Tibial nerve (tissue), 4 donors: ENCODE data around the gene DRICH1. TPM values are rescaled to one million over a fixed set of nuclear protein-coding genes. Genes with fewer than 3 reads are reported as not detected.

Experiments
- DNase-seq, 2 donors: peaks; one replicate each; pipeline ENCODE4 v3.0.0-alpha.2; 2019; ENCODE audit warnings: low spot score in 2 of 2
- H3K27ac ChIP-seq, 4 donors: fragments of 200-600 bp; sonication (generic) in 3 of 4; one replicate each; pipeline ENCODE4 v1.5.1; 2017 to 2019; ENCODE audit warnings: mild to moderate bottlenecking in 1 of 4
- H3K27me3 ChIP-seq, 2 donors: fragments of 200-600 bp; sonication (generic) in 1 of 2; one replicate each; pipeline versions ENCODE4 v1.5.1 to v1.6.0; 2017 to 2019
- H3K36me3 ChIP-seq, 3 donors: fragments of 200-600 bp; sonication (generic); one replicate each; pipeline ENCODE4 v1.5.1; 2018 to 2019
- H3K4me1 ChIP-seq, 4 donors: fragments of 200-600 bp; sonication (generic) in 3 of 4; one replicate each; pipeline ENCODE4 v1.5.1; 2017 to 2019
- H3K4me3 ChIP-seq, 4 donors: fragments of 200-600 bp; sonication (generic) in 3 of 4; one replicate each; pipeline ENCODE4 v1.5.1; 2017 to 2019; ENCODE audit warnings: mild to moderate bottlenecking in 1 of 4, moderate library complexity in 1 of 4
- H3K9me3 ChIP-seq, 4 donors: fragments of 200-600 bp; sonication (generic) in 3 of 4; one replicate each; pipeline ENCODE4 v1.5.1; 2017 to 2019
- CTCF ChIP-seq, 5 experiments: fragments of 200-600 bp in 3 of 5; fragments of 450-650 bp in 2 of 5; sonication (generic) in 3 of 5; IDR thresholded peaks; one replicate each; pipeline ENCODE4 v1.5.1; 2016 to 2019; ENCODE audit warnings: antibody characterized with exemption in 5 of 5, mild to moderate bottlenecking in 3 of 5, moderate library complexity in 2 of 5
- EP300 ChIP-seq, 2 donors: sonication (generic); formaldehyde crosslinking; IDR thresholded peaks; one replicate each; pipeline ENCODE4 v1.6.1; 2017; ENCODE audit warnings: antibody characterized with exemption in 2 of 2, mild to moderate bottlenecking in 1 of 2
- POLR2A ChIP-seq, 2 donors: fragments of 450-650 bp; IDR thresholded peaks; one replicate each; pipeline ENCODE4 v1.6.1; 2017; ENCODE audit warnings: antibody characterized with exemption in 2 of 2, mild to moderate bottlenecking in 2 of 2, moderate library complexity in 2 of 2
- WGBS, 2 donors: methylation state at CpG; one replicate each; pipeline ENCODE4 v1.1.5; 2018; 5-methylcytosine and 5-hydroxymethylcytosine counted together
- total RNA-seq, 4 donors: library from RNA; depleted of rRNA; stranded (reverse); fragments of >200 nt; gene quantifications; one replicate each; pipeline ENCODE4 v1.1.0, GENCODE V29; 2016

The DRICH1 gene
- total RNA-seq, 4 donors from 2014 or later = 1.7 TPM; not detected in 3

- H3K9me3 ChIP-seq = no peaks in the 10 kb centered on the region
- H3K36me3 ChIP-seq = no peaks in the 10 kb centered on the region
- H3K4me3 ChIP-seq = no peak overlapping the region
- H3K27ac ChIP-seq = no peak overlapping the region
- TF ChIP-seq CTCF (IDR thresholded peaks at IDR 0.05) (no peak), EP300 (IDR thresholded peaks at IDR 0.05) (no peak), POLR2A (IDR thresholded peaks at IDR 0.05) (no peak)
- 70 to 76% methylated on average over 11 of the region's 11 CpGs for WGBS, 2 donors
- H3K4me1 ChIP-seq = no peaks in the 10 kb centered on the region
- peaks cover 0 to 5% of the 10 kb centered on the region in 2 donors for H3K27me3 ChIP-seq
- DNase-seq = no peak
These were observed 51.4 kb downstream of the DRICH1 start for GRCh38 chr22:23580576-23581259.

GRCh38 chr22:23579870-23580575, 52.1 kb downstream of the DRICH1 start, which contains the start of gene IGLL1:
IGLL1 (minus strand) TSS chr22:23580290; CDS start chr22:23580190, 100 bp downstream.
- H3K4me1 ChIP-seq = no peaks in the 10 kb centered on the region
- no peaks in the 10 kb centered on the region for H3K36me3 ChIP-seq
- 72 to 90% methylated on average over 5 to 12 of the region's 12 CpGs for WGBS, 2 donors
- H3K27me3 ChIP-seq = peaks cover 0 to 5% of the 10 kb centered on the region in 2 donors
- no peak within 1 kb of the TSS for H3K4me3 ChIP-seq
- DNase-seq = no peak
- H3K9me3 ChIP-seq = no peaks in the 10 kb centered on the region
- H3K27ac ChIP-seq = no peak within 1 kb of the TSS
- TF ChIP-seq POLR2A (IDR thresholded peaks at IDR 0.05) (no peak), EP300 (IDR thresholded peaks at IDR 0.05) (no peak), CTCF (IDR thresholded peaks at IDR 0.05) (no peak)

- WGBS, 2 donors = 75 to 88% methylated on average over 5 of the region's 5 CpGs
- H3K27ac ChIP-seq = no peak overlapping the region
- H3K9me3 ChIP-seq = no peaks in the 10 kb centered on the region
- peaks cover 0 to 5% of the 10 kb centered on the region in 2 donors for H3K27me3 ChIP-seq
- H3K36me3 ChIP-seq = no peaks in the 10 kb centered on the region
- TF ChIP-seq CTCF (IDR thresholded peaks at IDR 0.05) (no peak), EP300 (IDR thresholded peaks at IDR 0.05) (no peak)
- no peaks in the 10 kb centered on the region for H3K4me1 ChIP-seq
- no peak overlapping the region for H3K4me3 ChIP-seq
- DNase-seq = no peak
These were observed 52.8 kb downstream of the DRICH1 start for GRCh38 chr22:23579280-23579679.

GRCh38 chr22:23578306-23578705, 53.8 kb downstream of the DRICH1 start:
- WGBS, 2 donors = 59 to 71% methylated on average over 10 to 11 of the region's 11 CpGs
- Histone ChIP-seq H3K27me3 (peaks cover 0 to 5% of the 10 kb centered on the region in 2 donors), H3K4me1 (no peaks in the 10 kb centered on the region), H3K27ac (no peak overlapping the region), H3K36me3 (no peaks in the 10 kb centered on the region), H3K9me3 (no peaks in the 10 kb centered on the region), H3K4me3 (no peak overlapping the region)
- DNase-seq = no peak
- TF ChIP-seq EP300 (IDR thresholded peaks at IDR 0.05) (no peak), POLR2A (IDR thresholded peaks at IDR 0.05) (no peak), CTCF (IDR thresholded peaks at IDR 0.05) (no peak)

GRCh38 chr22:23576681-23577080, 55.4 kb downstream of the DRICH1 start:
- no peak overlapping the region for H3K27ac ChIP-seq
- no peak for TF ChIP-seq EP300 (IDR thresholded peaks at IDR 0.05)
- no peak for DNase-seq
- H3K4me3 ChIP-seq = no peak overlapping the region
- WGBS, 2 donors = 74 to 75% methylated on average over 5 of the region's 5 CpGs
- no peaks in the 10 kb centered on the region for H3K4me1 ChIP-seq
- H3K9me3 ChIP-seq = no peaks in the 10 kb centered on the region
- no peaks in the 10 kb centered on the region for H3K36me3 ChIP-seq
- H3K27me3 ChIP-seq = peaks cover 0 to 5% of the 10 kb centered on the region in 2 donors
